Measurements from ENCODE around the gene BCS1L.
"Not testable (repeated sequence)": the region's sequence is repeated elsewhere in the genome, so short reads cannot be mapped to it uniquely, and the experiment has no call there.

Gene BCS1L

GRCh38 chr2:218662377-218662776, 2.9 kb downstream of the BCS1L start:
- DNase-seq (ENCODE audit: low read depth in 2 of 2), result no peak

GRCh38 chr2:218662827-218663226, 3.3 kb downstream of the BCS1L start:
- DNase-seq (ENCODE audit: low read depth in 2 of 2), result no peak

- DNase-seq (ENCODE audit: low read depth in 2 of 2), result no peak
Measured at GRCh38 chr2:218663901-218664300, 4.4 kb downstream of the BCS1L start.

GRCh38 chr2:218664653-218665052, 5.2 kb downstream of the BCS1L start:
- DNase-seq (ENCODE audit: low read depth in 2 of 2), result no peak

- DNase-seq (ENCODE audit: low read depth in 2 of 2), result no peak
Measured at GRCh38 chr2:218671097-218671653, 11.7 kb downstream of the BCS1L start.

- peak; percentile 63 to 64 for DNase-seq (ENCODE audit: low read depth in 2 of 2)
Measured at GRCh38 chr2:218671654-218672566, 12.4 kb downstream of the BCS1L start, which contains the start of the genes RNF25 and STK36. Gene RNF25 (minus strand): TSS chr2:218672002. CDS start chr2:218671970, 32 bp downstream. Gene STK36 (plus strand): TSS chr2:218672086. CDS start chr2:218672830, 744 bp downstream.

- DNase-seq (ENCODE audit: low read depth in 2 of 2), result no peak
Measured at GRCh38 chr2:218679119-218679518, 19.6 kb downstream of the BCS1L start.

- DNase-seq (ENCODE audit: low read depth in 2 of 2), result no peak
Measured at GRCh38 chr2:218680061-218680460, 20.6 kb downstream of the BCS1L start.

GRCh38 chr2:218687400-218688060, 28.0 kb downstream of the BCS1L start:
- DNase-seq (ENCODE audit: low read depth in 2 of 2), result not testable (repeated sequence)

- no peak for DNase-seq (ENCODE audit: low read depth in 2 of 2)
Measured at GRCh38 chr2:218691234-218691633, 31.8 kb downstream of the BCS1L start.

- no peak for DNase-seq (ENCODE audit: low read depth in 2 of 2)
Measured at GRCh38 chr2:218694405-218695145, 35.1 kb downstream of the BCS1L start.

GRCh38 chr2:218698885-218699284, 39.4 kb downstream of the BCS1L start:
- DNase-seq (ENCODE audit: low read depth in 2 of 2), result no peak

- no peak for DNase-seq (ENCODE audit: low read depth in 2 of 2)
Measured at GRCh38 chr2:218701806-218702205, 42.3 kb downstream of the BCS1L start.

GRCh38 chr2:218703341-218703740, 43.9 kb downstream of the BCS1L start:
- no peak for DNase-seq (ENCODE audit: low read depth in 2 of 2)

- no peak for DNase-seq (ENCODE audit: low read depth in 2 of 2)
Measured at GRCh38 chr2:218708086-218708485, 48.6 kb downstream of the BCS1L start.

- no peak for DNase-seq (ENCODE audit: low read depth in 2 of 2)
Measured at GRCh38 chr2:218709908-218710307, 50.4 kb downstream of the BCS1L start.

GRCh38 chr2:218710334-218710686, 50.8 kb downstream of the BCS1L start:
- no peak for DNase-seq (ENCODE audit: low read depth in 2 of 2)

- peak; percentile 95 for DNase-seq (ENCODE audit: low read depth in 2 of 2)
Measured at GRCh38 chr2:218710687-218711549, 51.4 kb downstream of the BCS1L start, which contains the start of gene TTLL4. Gene TTLL4 (plus strand): TSS chr2:218710835. CDS start chr2:218737677, 26,842 bp downstream.

- no peak for DNase-seq (ENCODE audit: low read depth in 2 of 2)
Measured at GRCh38 chr2:218711550-218711929, 52.1 kb downstream of the BCS1L start.
